ENCODE results near the gene SH3RF2.
A peak's percentile ranks its signal among the peaks of the same experiment; 100 is the strongest.

The SH3RF2 gene

DNA sequence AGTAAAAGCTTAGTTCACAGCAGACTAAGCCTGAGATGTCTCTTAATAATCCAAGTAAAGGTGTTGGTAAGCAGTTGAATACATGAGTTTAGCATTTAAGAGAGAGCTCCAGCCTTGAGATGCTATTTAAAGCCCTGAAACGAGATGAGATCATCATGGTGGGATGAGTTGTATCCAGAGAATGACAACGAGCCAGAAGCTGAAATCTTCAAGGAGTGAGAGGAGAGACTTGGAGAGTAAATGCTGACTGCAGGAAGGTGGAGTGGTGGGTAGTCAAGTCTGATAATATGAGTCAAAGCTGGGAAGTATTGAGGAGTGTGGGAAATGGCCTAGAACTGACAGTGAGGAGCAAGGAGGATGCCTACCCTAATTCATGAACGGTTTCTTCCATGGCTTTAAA is 115.3 kb downstream of the SH3RF2 start:
- DNase-seq, result no peak

- peak; percentile 30 for DNase-seq
Measured at GRCh38 chr5:146052780-146053179, 116.4 kb downstream of the SH3RF2 start.

DNA sequence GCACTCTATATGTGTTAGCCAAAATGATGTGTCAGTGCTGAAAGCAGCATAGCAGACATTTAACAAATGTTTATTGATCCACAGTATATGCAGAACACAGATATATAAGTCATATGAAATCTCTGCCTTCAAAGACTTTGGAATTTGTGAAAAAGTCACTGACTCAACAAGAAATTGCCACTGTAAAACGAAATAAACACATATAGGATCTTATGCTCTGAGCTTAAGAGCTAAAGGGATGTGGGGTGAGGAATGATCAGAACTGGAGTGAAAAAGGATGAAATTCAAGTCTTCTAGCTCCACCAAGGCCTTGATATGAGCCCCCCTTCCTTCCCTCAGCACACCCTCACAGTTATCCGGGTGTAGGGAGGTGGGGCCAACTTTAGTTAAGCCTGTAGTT is 119.1 kb downstream of the SH3RF2 start:
- DNase-seq, result no peak

GRCh38 chr5:146059460-146060220 is 123.3 kb downstream of the SH3RF2 start:
- no peak for DNase-seq

DNA sequence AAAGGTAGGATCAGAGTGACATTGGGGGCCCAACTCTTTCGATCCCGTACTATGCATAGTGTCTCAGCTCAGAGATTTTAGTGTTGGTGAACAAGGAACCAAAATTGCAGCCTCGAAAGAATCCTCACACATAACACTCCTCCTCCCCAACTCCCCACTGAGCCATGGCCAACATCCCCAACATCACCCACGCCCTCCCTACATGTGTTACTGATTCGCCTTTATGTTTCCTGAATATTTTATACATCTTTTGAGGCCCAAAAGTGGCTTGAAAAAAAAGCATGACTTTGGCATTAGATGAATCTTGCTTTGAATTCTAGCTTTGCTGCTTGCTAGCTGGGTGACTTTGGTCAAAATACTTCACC is 123.8 kb downstream of the SH3RF2 start:
- no peak for DNase-seq

- DNase-seq, result no peak
Measured at GRCh38 chr5:146066968-146067367, 130.6 kb downstream of the SH3RF2 start.

GRCh38 chr5:146068206-146068605 is 131.8 kb downstream of the SH3RF2 start:
- DNase-seq, result no peak

DNA sequence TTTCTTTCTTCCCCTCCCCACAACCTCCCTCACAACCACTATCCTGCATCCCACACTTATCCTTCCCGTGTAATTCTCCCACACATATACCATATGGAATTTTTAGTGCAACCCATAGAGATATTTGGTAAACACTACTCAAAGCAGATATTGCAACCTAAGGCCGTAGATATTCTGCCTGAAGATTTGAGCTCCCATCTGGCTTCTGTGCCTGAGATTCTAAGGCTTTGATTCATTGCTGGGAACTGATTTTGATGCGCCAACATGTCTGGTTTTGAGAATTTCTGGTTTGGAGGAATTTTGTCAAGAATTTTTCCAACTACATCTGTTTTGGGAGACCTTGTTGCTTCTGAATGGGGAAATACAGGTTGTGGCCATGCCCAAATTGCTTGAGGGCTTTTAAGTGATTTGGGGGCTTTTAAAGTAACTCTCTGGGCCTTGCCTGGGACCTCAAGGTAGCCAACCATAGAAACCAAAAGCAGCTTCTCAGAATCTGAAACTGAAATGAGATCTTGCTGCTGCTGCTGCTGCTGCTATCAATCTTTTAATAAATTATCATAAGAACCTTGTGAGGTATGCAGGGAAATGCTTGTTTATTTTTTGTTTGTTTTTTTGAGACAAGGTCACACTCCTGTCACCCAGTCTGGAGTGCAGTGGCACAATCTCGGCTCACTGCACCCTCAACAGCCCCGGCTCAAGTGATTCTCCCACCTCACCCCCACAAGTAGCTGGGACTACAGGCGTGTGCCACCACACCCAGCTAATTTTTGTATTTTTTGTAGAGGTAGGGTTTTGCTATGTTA is 132.8 kb downstream of the SH3RF2 start:
- DNase-seq, result no peak

GRCh38 chr5:146069780-146070099 is 133.4 kb downstream of the SH3RF2 start:
- DNase-seq, result no peak

DNA sequence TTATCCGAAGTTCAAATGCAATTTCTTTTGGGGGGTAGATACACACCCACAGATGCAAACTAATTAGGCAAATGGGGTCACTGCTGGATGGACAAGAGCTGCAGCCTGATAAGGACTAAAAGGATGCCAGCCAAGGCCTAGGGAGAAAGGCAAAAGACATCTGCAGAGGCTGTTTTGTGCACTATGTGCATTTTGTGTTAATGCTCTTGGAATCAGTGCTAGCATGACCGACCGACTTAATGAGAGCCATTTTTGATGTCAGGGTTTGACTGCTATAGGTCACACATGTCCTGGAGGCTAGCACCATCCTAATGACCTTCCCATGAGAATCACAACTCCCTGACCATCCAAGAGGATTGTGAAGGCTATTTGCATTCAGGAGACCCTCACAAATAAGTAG is 134.4 kb downstream of the SH3RF2 start:
- DNase-seq, result no peak

- DNase-seq, result no peak
Measured at GRCh38 chr5:146071171-146071570, 134.8 kb downstream of the SH3RF2 start.

- DNase-seq, result no peak
Measured at GRCh38 chr5:146072595-146072994, 136.2 kb downstream of the SH3RF2 start.

DNA sequence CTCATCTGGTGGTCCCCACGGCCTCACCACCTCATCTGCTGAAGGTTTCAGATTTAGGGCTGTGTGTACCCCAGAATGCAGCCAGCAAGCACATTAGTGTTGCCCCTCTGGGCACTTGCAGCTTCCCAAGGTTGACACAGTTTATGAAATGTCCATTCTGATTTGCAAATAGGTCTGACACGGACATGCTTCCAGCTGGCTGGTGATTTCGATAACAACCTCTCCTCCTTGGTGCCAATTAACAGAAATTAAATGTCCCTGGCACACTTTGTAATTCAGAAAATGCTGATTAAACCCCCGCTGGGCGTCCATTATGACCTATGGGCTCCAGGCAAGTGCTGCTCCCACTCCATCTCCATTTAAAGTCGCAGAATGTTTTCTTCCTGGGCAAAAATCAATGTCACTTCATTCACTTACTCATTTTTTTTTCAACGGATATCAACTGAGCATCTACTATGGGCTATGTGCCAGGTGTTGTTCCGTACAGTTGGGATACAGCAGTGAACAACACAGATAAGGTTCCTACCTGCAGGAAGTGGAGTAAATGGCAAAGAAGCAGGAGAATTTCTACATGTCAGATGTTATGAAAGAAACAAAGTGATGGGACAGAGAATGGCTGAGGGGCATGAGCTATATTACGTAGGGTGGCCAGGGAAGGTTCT is 137.0 kb downstream of the SH3RF2 start:
- no peak for DNase-seq

DNA sequence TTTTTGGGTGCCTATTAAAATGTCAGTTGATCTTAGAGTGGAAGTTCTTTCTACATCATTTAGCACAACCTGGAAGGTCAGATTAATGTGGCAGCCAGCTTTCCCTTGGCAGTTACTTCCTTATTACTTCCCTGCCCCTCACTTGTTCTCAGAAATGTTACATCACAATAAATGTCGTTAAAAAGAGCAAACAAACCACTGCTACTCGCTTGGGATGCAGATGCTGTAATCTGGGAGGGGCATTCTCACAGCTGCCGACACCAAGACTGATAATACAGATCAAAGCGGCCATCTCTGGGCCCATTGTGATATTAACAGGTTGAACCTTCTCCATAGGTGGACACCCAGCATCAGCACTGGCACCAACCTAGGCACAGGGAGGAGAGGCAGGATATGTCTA is 139.7 kb downstream of the SH3RF2 start:
- DNase-seq, result no peak

GRCh38 chr5:146076455-146076854 is 140.1 kb downstream of the SH3RF2 start:
- no peak for DNase-seq

GRCh38 chr5:146078566-146078965 is 142.2 kb downstream of the SH3RF2 start:
- no peak for DNase-seq

GRCh38 chr5:146079695-146080373 is 143.5 kb downstream of the SH3RF2 start:
- DNase-seq, result peak; percentile 59

GRCh38 chr5:146081556-146081955 is 145.2 kb downstream of the SH3RF2 start:
- no peak for DNase-seq

DNA sequence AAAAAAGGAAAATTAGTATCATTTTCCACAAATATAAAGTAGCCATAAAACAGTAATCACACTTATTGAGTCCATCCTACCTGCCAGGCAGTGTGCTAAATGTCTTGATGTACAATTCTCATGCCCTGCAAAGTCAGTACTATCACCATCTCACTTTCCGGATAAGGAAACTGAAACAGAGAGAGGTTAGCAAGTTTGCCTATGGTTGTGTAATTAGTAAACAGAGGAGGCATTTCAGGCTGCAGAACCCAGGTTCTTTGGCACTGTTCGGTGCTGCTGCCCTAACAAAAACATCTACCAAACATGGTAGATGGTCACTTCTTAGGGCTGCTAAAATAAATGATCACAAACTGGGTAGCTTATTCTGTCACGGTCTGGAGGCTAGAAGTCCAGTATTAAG is 146.4 kb downstream of the SH3RF2 start:
- peak; percentile 61 for DNase-seq

DNA sequence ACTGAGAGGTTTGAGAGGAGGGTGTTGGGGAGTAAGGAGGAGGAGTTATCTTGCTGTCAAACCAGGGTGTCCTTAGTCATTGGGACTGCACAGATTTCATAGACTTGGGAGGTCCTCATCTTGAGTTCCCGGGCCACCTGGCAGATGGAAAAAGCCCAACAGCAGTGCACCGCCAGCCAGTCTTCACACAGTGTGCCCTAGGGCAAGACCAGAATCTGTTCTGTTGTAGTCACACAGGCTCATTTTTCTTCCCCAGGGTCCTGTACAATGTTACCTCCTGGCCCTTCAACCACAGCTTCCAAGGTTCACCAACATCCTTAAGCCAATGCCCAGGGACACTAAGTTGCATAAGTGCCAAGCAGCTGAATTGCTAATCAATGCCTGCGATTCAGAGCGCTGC is 148.0 kb downstream of the SH3RF2 start:
- DNase-seq, result no peak

DNA sequence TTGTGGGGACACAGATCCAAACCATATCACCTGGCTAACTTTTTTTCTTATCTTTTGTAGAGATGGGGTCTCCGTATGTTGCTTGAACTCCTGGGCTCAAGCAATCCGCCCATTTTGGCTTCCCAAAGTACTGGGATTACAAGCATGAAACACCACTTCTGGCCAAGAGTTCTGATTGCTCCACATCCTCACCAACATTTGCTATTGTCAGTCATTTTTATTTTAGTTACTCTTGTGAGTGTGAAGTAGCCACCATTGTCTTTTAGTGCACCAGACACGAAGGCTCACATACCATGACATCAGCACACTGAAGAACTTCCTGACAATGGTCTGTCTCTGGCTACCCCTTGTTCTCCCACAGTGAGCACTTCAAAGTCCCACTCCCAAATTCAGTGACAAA is 151.7 kb downstream of the SH3RF2 start:
- DNase-seq, result no peak

GRCh38 chr5:146089287-146089686 is 152.9 kb downstream of the SH3RF2 start:
- no peak for DNase-seq

DNA sequence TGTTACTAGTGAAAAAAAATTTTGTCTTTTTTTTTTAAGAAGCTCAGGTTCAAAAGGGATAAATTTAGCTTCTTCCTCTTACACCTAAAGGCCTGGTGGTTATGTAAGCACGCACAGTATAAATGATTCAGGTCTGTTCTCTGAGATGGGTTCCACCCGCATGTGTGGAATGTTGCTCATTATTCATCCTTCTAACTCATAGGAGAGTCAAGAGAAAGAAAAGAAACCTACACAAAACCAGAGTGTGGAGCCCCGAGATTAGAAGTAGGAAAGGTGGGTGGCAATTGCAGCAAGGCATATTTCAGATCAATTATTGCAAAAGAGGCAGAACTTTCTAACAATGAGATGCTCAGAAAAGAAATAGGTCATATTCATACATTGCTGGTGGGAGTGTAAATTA is 155.5 kb downstream of the SH3RF2 start:
- no peak for DNase-seq

DNA sequence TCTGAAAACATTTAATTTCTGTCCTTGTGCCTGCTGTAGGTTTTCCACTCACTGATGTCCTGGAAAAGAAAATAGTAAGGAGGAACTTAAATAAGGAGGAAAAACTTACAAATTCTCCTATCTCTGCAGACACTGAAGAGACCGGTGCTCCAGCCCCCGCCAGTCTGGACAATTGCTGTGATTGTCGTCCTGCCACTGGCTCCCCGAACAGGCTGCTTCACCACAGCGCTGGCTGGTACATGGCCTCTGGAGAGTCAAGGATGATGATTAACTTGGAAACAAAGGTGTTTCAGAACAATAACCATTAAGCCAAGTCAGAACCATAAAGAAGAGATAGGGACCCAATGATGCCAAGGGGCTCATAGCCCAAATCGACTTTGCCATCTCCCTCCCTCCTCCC is 161.7 kb downstream of the SH3RF2 start:
- DNase-seq, result no peak

Data from activated CD4-positive, alpha-beta T cell treated with anti-CD3 and anti-CD28 coated beads, Interleukin-2, amount 50 U/mL, for 16 hours (primary cell).